GM10266 (cell line): ENCODE results near the gene B4GALT5.

Experiments
- DNase-seq: peaks from one replicate; pipeline ENCODE4 v3.0.0; 2012; ENCODE audit errors: extremely low spot score
- CTCF ChIP-seq: IDR thresholded peaks from 2 replicates; pipeline ENCODE4 v1.5.1; 2012; ENCODE audit warnings: mild to moderate bottlenecking, low read depth; ENCODE audit not compliant: control insufficient read depth, insufficient read depth; ENCODE audit errors: missing control alignments

B4GALT5 gene

GRCh38 chr20:49594931-49595315 is 118.8 kb downstream of the B4GALT5 start:
- no peak for DNase-seq
- TF ChIP-seq CTCF, result no peak

DNA sequence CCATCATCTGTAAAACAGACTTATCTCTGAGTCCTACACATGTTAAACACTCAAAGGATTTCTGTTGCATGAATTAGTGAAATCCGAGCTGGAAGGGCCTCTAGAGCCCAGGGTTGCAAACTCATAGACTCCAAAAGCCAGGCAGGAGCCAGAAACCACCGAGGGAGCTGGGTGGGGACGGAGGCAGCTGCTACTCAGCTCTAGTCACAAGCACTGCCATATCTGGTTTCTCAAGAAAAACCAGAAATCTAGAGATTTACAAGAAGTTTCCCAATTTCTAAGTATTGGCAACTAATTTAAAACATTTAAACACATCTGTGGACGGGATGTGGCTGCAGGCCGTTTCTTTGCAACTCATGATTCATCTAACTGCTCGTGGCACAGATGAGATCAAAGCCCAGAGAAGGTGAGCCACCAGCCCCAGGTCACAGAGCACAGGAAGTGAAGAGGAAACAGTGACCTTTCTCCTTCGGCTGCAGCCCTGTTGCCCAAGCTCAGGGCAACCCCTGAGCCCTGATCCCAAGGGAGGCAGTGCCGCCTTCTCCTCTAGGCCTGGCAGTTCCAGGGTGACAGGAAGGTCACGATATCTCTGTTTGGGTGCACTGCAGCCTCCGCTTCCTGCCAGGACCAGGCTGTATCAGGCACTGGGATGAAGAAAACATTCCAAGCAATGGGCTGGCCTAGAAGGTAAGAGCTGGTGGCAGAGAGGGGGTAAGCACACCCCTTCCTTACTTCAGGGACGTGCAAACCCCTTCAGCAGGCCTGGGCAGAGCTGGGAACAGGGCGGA is 119.3 kb downstream of the B4GALT5 start:
- no peak for TF ChIP-seq CTCF
- DNase-seq, result no peak

GRCh38 chr20:49593466-49594142 is 120.1 kb downstream of the B4GALT5 start:
- no peak for TF ChIP-seq CTCF
- DNase-seq, result no peak

DNA sequence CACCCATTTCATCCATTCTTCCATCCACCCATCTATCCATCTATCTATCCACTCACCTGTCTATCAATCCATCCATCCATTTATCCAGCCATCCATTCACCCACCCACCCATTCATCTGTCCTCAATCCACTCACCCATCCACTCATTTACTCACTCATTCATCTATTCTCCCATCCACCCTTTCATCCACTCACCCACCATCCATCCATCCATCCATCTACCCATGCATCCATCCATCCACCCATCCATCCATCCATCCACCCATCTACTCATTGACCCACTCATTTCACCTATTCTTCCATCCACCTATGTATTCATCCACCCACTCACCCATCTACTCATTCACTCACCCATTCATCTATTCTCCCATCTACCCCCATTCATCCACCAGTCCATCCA is 121.6 kb downstream of the B4GALT5 start:
- no peak for TF ChIP-seq CTCF
- no peak for DNase-seq

- DNase-seq, result no peak
Measured at GRCh38 chr20:49591217-49591865, 122.3 kb downstream of the B4GALT5 start.

DNA sequence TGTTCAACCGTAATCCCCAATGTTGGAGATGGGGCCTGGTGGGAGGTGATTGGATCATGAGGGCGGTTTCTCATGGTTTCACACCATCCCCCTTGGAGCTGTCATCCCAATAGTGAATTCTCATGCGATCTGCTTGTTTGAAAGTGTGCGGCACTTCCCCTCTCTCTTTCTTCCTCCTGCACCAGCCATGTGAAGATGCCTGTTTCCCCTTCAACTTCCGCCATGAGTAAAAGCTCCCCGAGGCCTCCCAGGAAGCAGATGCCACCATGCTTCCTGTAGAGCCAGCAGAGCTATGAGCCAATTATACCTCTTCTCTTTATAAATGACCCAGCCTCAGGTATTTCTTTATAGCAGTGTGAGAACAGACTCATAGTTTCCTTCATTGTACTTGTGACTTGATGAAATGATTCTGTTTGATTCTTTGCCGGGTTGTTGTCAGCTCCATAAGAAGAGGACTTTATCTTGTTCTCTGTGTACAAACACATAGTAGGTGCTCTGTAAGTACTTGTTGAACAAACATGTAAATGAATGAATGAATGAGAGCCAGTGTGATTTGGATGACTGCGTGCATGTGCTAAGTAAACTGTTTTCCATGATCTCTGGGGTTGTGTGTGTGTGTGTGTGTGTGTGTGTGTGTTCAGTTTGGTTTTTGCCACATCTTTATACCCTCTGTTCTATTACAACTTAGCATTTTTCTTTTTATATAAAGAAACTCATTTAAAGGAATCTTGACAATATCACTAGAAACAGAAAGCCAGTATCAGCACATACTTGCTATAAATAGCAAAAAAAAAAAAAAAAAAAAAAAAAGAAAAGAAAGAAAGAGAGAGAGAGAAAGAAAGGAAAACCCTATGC is 123.3 kb downstream of the B4GALT5 start:
- DNase-seq, result no peak
- TF ChIP-seq CTCF, result no peak

More at GRCh38 chr20:49591217-49591865, 122.3 kb downstream of the B4GALT5 start:
- no peak for TF ChIP-seq CTCF
